WTC11 (cell line): ENCODE results near the gene CPTP. TPM values are rescaled to one million over a fixed set of nuclear protein-coding genes. Genes with fewer than 3 reads are reported as not detected.
A peak's percentile ranks its signal among the peaks of the same experiment; 100 is the strongest.

Experiments
- ATAC-seq: fragments of 200-7000 bp; cut with Tn5 transposase; 2 replicates; pipeline ENCODE4 v1.10.0; 2021; ENCODE audit warnings: mild to moderate bottlenecking, moderate library complexity
- CTCF ChIA-PET: fragments of 300-600 bp; sonication (Branson Sonifier 250); formaldehyde crosslinking; loops from one replicate; lab custom pipeline; 2021; ENCODE audit warnings: antibody characterized with exemption; lab: Charles Lee
- POLR2A ChIA-PET: fragments of 350-600 bp; sonication (Branson Sonifier 250); formaldehyde crosslinking; loops from one replicate; lab custom pipeline; 2021; ENCODE audit warnings: antibody characterized with exemption; lab: Charles Lee
- DNase-seq: peaks from one replicate; pipeline ENCODE4 v3.0.0; 2021; ENCODE audit warnings: low spot score
- H3K27ac Mint-ChIP-seq: 2 replicates; pipeline ENCODE4 v1.8.0; 2021; ENCODE audit warnings: mixed read lengths
- H3K27me3 Mint-ChIP-seq: 2 replicates; pipeline ENCODE4 v1.8.0; 2021; ENCODE audit warnings: low read depth, mild to moderate bottlenecking, moderate library complexity, mixed read lengths
- H3K36me3 Mint-ChIP-seq: 2 replicates; pipeline ENCODE4 v1.8.0; 2021; ENCODE audit warnings: mixed read lengths
- H3K4me1 Mint-ChIP-seq: 2 replicates; pipeline ENCODE4 v1.8.0; 2022; ENCODE audit warnings: mixed read lengths
- H3K4me3 Mint-ChIP-seq: 2 replicates; pipeline ENCODE4 v1.8.0; 2021; ENCODE audit warnings: mild to moderate bottlenecking, moderate library complexity, mixed read lengths
- H3K9me3 Mint-ChIP-seq: 2 replicates; pipeline ENCODE4 v1.8.0; 2021; ENCODE audit warnings: mixed read lengths
- FOXK1 ChIP-seq: sonication (generic); formaldehyde crosslinking; IDR thresholded peaks from 2 replicates; pipeline ENCODE4 v1.8.0; 2022; ENCODE audit warnings: mild to moderate bottlenecking, moderate library complexity, missing genetic modification reagents
- JUN ChIP-seq: sonication (generic); formaldehyde crosslinking; IDR thresholded peaks from 2 replicates; pipeline ENCODE4 v1.8.0; 2023; ENCODE audit warnings: mild to moderate bottlenecking, missing genetic modification reagents
- ZNF396 ChIP-seq: fragments of 250-450 bp; sonication (Bioruptor Pico); IDR thresholded peaks from 2 replicates; pipeline ENCODE4 v1.8.0; 2021; ENCODE audit warnings: mild to moderate bottlenecking, moderate library complexity, borderline replicate concordance
- ZNF423 ChIP-seq: fragments of 250-450 bp; sonication (Bioruptor Pico); IDR thresholded peaks from 2 replicates; pipeline ENCODE4 v2.1.2; 2022; ENCODE audit warnings: mild to moderate bottlenecking, moderate library complexity
- total RNA-seq: library from RNA; stranded (reverse); gene quantifications from 3 replicates; pipeline ENCODE4 v1.2.3, GENCODE V29; 2021
- TF ChIP-seq, protein P1 (sequence below): sonication (generic); formaldehyde crosslinking; IDR thresholded peaks from 2 replicates; pipeline ENCODE4 v1.8.1; 2023; ENCODE audit warnings: mild to moderate bottlenecking, missing genetic modification reagents, moderate library complexity
- TF ChIP-seq, protein P2 (sequence below): sonication (generic); formaldehyde crosslinking; IDR thresholded peaks from 2 replicates; pipeline ENCODE4 v1.8.0; 2022; ENCODE audit warnings: mild to moderate bottlenecking, missing genetic modification reagents
- TF ChIP-seq, protein P3 (sequence below): sonication (generic); formaldehyde crosslinking; IDR thresholded peaks from 2 replicates; pipeline ENCODE4 v1.8.0; 2022; ENCODE audit warnings: mild to moderate bottlenecking, missing genetic modification reagents
- TF ChIP-seq, protein P4 (sequence below): sonication (generic); formaldehyde crosslinking; conservative IDR thresholded peaks from 2 replicates; pipeline ENCODE4 v1.8.1; 2022; ENCODE audit warnings: mild to moderate bottlenecking, missing genetic modification reagents
- TF ChIP-seq, protein P5 (sequence below): sonication (generic); formaldehyde crosslinking; IDR thresholded peaks from 2 replicates; pipeline ENCODE4 v1.8.1; 2022; ENCODE audit warnings: mild to moderate bottlenecking, moderate library complexity, missing genetic modification reagents
- TF ChIP-seq, protein P6 (sequence below): fragments of 250-450 bp; sonication (Bioruptor Pico); IDR thresholded peaks from 2 replicates; pipeline ENCODE4 v1.9.0; 2021; ENCODE audit warnings: mild to moderate bottlenecking
- TF ChIP-seq, protein P7 (sequence below): sonication (generic); formaldehyde crosslinking; IDR thresholded peaks from 2 replicates; pipeline ENCODE4 v1.8.1; 2022; ENCODE audit warnings: low read depth, missing genetic modification reagents, borderline replicate concordance
- TF ChIP-seq, protein P8 (sequence below): sonication (generic); formaldehyde crosslinking; IDR thresholded peaks from 2 replicates; pipeline ENCODE4 v1.8.0; 2023; ENCODE audit warnings: missing genetic modification reagents, mild to moderate bottlenecking, borderline replicate concordance
- TF ChIP-seq, protein P9 (sequence below): sonication (generic); formaldehyde crosslinking; IDR thresholded peaks from 2 replicates; pipeline ENCODE4 v1.8.1; 2022; ENCODE audit warnings: low read depth, mild to moderate bottlenecking, moderate library complexity, missing genetic modification reagents, borderline replicate concordance
- TF ChIP-seq, protein P10 (sequence below): sonication (generic); formaldehyde crosslinking; IDR thresholded peaks from 2 replicates; pipeline ENCODE4 v1.8.1; 2023; ENCODE audit warnings: mild to moderate bottlenecking, missing genetic modification reagents

The CPTP gene
- total RNA-seq, 1 experiment from 2014 or later = 14.4 TPM

DNA sequence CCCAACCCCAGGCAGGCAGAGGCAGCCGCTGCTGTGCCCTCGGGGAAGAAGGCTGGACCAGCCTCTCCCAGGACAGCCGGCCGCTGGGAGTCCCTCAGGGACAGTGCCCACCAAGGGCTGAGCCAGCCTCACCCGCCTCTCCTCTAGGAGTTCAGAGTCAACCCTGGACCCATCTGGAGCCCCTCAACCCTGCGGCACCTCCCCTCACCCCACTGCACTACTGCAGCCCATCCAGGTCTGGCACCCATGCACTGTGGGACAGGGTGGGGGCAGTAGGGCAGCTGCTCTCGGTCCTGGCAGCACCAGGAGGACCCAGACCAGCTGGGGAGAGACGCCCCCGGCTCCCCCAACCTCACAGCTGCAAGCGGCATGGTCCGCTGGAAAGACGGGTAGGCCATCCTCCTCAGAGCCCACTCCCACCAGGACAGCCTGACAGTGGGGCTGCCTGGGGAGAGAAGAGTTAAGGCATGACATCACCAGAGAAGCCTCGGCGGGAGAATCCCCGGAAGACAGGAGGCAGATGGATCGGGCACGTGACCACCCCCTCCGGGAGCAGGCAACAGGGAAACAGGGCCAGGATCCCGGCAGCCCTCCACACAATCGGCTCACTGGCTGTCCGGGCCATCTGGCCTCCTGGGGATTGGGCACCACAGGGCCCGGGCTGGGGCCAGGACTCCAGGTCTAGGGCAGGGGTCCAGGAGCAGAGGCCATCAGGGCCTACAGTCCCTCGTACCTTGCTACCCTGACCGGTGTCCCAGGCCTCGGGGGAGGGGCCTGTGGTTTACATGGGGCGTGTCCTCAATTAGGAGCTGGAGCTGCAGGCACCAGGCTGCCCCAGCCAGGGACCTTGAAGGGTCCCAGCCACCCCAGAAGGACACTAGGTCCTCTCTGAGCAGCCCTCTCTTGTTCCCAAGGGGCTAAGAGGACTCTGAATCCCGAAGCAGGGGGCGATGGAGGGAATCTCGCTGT, 20.0 kb upstream of the CPTP start:
- CTCF ChIA-PET = interaction anchor here (0.6 to 7.6 kb wide), 13 partner anchors 11 to 271 kb away, joined by 3 to 81 read pairs (median 3); partner anchors contain the start of gene CCNL2
- no peaks in the 10 kb centered on the region for H3K9me3 Mint-ChIP-seq

More for the DNA sequence above, 20.0 kb upstream of the CPTP start:
- peak; percentile 1; the same call in 1 of the 2 replicates for ATAC-seq
- POLR2A ChIA-PET = interaction anchor here (1.0 to 2.6 kb wide), 3 partner anchors 9 to 13 kb away, joined by 3 to 7 read pairs (median 5); no protein-coding TSS in a partner anchor
- Mint-ChIP-seq H3K27me3 (peaks cover 6% of the 10 kb centered on the region; the same call in 1 of the 2 replicates), H3K36me3 (no peaks in the 10 kb centered on the region), H3K27ac (no peak overlapping the region), H3K4me3 (no peak overlapping the region), H3K4me1 (peaks cover 21% of the 10 kb centered on the region)
- TF ChIP-seq, protein P1, sequence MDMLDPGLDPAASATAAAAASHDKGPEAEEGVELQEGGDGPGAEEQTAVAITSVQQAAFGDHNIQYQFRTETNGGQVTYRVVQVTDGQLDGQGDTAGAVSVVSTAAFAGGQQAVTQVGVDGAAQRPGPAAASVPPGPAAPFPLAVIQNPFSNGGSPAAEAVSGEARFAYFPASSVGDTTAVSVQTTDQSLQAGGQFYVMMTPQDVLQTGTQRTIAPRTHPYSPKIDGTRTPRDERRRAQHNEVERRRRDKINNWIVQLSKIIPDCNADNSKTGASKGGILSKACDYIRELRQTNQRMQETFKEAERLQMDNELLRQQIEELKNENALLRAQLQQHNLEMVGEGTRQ = peak; percentile 93
- TF ChIP-seq JUN = no peak
- TF ChIP-seq, protein P2, sequence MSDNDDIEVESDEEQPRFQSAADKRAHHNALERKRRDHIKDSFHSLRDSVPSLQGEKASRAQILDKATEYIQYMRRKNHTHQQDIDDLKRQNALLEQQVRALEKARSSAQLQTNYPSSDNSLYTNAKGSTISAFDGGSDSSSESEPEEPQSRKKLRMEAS (CRISPR knock-in tag) = peak; percentile 86
- TF ChIP-seq, protein P3, sequence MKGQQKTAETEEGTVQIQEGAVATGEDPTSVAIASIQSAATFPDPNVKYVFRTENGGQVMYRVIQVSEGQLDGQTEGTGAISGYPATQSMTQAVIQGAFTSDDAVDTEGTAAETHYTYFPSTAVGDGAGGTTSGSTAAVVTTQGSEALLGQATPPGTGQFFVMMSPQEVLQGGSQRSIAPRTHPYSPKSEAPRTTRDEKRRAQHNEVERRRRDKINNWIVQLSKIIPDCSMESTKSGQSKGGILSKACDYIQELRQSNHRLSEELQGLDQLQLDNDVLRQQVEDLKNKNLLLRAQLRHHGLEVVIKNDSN (CRISPR knock-in tag) = peak; percentile 94
- TF ChIP-seq, protein P4, sequence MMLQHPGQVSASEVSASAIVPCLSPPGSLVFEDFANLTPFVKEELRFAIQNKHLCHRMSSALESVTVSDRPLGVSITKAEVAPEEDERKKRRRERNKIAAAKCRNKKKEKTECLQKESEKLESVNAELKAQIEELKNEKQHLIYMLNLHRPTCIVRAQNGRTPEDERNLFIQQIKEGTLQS (CRISPR knock-in tag) = no peak
- TF ChIP-seq ZNF423 (CRISPR knock-in tag) = peak; percentile 54
- TF ChIP-seq, protein P5, sequence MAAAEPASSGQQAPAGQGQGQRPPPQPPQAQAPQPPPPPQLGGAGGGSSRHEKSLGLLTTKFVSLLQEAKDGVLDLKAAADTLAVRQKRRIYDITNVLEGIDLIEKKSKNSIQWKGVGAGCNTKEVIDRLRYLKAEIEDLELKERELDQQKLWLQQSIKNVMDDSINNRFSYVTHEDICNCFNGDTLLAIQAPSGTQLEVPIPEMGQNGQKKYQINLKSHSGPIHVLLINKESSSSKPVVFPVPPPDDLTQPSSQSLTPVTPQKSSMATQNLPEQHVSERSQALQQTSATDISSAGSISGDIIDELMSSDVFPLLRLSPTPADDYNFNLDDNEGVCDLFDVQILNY (CRISPR knock-in tag) = peak; percentile 64
- TF ChIP-seq, protein P6, sequence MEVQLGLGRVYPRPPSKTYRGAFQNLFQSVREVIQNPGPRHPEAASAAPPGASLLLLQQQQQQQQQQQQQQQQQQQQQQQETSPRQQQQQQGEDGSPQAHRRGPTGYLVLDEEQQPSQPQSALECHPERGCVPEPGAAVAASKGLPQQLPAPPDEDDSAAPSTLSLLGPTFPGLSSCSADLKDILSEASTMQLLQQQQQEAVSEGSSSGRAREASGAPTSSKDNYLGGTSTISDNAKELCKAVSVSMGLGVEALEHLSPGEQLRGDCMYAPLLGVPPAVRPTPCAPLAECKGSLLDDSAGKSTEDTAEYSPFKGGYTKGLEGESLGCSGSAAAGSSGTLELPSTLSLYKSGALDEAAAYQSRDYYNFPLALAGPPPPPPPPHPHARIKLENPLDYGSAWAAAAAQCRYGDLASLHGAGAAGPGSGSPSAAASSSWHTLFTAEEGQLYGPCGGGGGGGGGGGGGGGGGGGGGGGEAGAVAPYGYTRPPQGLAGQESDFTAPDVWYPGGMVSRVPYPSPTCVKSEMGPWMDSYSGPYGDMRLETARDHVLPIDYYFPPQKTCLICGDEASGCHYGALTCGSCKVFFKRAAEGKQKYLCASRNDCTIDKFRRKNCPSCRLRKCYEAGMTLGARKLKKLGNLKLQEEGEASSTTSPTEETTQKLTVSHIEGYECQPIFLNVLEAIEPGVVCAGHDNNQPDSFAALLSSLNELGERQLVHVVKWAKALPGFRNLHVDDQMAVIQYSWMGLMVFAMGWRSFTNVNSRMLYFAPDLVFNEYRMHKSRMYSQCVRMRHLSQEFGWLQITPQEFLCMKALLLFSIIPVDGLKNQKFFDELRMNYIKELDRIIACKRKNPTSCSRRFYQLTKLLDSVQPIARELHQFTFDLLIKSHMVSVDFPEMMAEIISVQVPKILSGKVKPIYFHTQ (CRISPR knock-in tag) = no peak
- TF ChIP-seq, protein P7, sequence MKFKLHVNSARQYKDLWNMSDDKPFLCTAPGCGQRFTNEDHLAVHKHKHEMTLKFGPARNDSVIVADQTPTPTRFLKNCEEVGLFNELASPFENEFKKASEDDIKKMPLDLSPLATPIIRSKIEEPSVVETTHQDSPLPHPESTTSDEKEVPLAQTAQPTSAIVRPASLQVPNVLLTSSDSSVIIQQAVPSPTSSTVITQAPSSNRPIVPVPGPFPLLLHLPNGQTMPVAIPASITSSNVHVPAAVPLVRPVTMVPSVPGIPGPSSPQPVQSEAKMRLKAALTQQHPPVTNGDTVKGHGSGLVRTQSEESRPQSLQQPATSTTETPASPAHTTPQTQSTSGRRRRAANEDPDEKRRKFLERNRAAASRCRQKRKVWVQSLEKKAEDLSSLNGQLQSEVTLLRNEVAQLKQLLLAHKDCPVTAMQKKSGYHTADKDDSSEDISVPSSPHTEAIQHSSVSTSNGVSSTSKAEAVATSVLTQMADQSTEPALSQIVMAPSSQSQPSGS (CRISPR knock-in tag) = no peak
- TF ChIP-seq, protein P8, sequence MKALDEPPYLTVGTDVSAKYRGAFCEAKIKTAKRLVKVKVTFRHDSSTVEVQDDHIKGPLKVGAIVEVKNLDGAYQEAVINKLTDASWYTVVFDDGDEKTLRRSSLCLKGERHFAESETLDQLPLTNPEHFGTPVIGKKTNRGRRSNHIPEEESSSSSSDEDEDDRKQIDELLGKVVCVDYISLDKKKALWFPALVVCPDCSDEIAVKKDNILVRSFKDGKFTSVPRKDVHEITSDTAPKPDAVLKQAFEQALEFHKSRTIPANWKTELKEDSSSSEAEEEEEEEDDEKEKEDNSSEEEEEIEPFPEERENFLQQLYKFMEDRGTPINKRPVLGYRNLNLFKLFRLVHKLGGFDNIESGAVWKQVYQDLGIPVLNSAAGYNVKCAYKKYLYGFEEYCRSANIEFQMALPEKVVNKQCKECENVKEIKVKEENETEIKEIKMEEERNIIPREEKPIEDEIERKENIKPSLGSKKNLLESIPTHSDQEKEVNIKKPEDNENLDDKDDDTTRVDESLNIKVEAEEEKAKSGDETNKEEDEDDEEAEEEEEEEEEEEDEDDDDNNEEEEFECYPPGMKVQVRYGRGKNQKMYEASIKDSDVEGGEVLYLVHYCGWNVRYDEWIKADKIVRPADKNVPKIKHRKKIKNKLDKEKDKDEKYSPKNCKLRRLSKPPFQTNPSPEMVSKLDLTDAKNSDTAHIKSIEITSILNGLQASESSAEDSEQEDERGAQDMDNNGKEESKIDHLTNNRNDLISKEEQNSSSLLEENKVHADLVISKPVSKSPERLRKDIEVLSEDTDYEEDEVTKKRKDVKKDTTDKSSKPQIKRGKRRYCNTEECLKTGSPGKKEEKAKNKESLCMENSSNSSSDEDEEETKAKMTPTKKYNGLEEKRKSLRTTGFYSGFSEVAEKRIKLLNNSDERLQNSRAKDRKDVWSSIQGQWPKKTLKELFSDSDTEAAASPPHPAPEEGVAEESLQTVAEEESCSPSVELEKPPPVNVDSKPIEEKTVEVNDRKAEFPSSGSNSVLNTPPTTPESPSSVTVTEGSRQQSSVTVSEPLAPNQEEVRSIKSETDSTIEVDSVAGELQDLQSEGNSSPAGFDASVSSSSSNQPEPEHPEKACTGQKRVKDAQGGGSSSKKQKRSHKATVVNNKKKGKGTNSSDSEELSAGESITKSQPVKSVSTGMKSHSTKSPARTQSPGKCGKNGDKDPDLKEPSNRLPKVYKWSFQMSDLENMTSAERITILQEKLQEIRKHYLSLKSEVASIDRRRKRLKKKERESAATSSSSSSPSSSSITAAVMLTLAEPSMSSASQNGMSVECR (CRISPR knock-in tag) = 0 out of 2 replicates have a peak, but pooled peaks have one; percentile 9
- 0 out of 2 replicates have a peak, but pooled peaks have one; percentile 19 for TF ChIP-seq FOXK1
- TF ChIP-seq, protein P9, sequence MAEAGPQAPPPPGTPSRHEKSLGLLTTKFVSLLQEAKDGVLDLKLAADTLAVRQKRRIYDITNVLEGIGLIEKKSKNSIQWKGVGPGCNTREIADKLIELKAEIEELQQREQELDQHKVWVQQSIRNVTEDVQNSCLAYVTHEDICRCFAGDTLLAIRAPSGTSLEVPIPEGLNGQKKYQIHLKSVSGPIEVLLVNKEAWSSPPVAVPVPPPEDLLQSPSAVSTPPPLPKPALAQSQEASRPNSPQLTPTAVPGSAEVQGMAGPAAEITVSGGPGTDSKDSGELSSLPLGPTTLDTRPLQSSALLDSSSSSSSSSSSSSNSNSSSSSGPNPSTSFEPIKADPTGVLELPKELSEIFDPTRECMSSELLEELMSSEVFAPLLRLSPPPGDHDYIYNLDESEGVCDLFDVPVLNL (CRISPR knock-in tag) = peak; percentile 18; the same call in 1 of the 2 replicates
- no peak for TF ChIP-seq ZNF396 (CRISPR knock-in tag)
- TF ChIP-seq, protein P10, sequence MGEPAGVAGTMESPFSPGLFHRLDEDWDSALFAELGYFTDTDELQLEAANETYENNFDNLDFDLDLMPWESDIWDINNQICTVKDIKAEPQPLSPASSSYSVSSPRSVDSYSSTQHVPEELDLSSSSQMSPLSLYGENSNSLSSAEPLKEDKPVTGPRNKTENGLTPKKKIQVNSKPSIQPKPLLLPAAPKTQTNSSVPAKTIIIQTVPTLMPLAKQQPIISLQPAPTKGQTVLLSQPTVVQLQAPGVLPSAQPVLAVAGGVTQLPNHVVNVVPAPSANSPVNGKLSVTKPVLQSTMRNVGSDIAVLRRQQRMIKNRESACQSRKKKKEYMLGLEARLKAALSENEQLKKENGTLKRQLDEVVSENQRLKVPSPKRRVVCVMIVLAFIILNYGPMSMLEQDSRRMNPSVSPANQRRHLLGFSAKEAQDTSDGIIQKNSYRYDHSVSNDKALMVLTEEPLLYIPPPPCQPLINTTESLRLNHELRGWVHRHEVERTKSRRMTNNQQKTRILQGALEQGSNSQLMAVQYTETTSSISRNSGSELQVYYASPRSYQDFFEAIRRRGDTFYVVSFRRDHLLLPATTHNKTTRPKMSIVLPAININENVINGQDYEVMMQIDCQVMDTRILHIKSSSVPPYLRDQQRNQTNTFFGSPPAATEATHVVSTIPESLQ (CRISPR knock-in tag) = no peak
- peak; percentile 61 for DNase-seq
